NCI-H226 (cell line): ENCODE data around the gene KMT5B.

Experiments used
- DNase-seq: peaks from one replicate; pipeline ENCODE4 v3.0.0-alpha.2; 2015

KMT5B gene

DNA sequence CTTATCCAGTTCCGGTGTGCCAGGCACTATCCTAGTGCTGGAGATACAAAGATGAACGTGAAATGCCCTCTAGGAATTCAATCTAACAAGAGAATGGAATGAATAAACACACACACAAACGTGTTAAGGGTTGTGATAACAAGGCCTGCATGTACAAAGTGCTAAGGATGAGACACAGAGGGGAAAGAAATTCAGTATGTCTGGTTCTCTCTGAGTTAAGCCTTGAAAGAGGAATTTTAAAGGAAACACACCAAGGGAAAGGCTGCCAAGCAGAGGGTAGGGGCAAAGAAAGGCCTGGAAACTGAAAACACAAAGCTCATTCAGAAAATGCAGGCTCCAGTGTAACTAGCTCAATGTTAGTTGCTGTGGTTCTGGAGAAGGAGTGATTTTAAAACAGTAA, 96.1 kb downstream of the KMT5B start:
- DNase-seq, result no peak

GRCh38 chr11:68116126-68116525, 97.0 kb downstream of the KMT5B start:
- no peak for DNase-seq

DNA sequence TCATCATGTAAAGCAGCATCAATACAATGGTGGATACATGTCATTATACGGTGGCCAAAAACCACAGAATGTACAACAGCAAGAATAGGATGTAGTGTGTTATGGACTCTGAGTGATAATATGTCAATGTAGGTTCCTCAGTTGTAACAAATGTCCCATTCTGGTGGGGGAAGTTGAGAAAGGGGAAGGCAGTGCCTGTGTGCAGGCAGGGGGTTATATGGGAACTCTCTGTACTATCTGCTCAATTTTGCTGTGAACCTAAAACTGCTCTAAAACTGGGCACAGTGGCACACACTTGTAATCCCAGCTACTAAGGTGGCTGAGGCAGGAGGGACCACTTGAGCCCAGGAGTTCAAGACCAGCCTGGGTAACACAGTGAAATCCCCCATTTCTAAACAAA, 97.8 kb downstream of the KMT5B start:
- no peak for DNase-seq

DNA sequence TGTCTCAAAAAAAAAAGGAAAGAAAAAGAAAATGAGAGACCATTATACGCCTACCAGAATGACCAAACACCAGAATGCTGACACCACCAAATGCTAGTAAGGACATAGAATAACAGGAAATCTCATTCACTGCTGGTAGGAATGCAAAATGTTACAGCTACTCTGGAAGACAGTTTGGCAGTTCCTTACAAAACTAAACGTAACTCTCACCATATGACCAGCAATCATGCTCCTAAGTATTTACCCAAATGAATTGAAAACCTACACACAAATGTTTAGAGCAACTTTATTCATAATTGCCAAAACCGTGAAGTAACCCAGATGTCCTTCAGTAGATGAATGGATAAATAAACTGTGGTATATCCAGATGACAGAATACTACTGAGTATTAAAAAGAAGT, 99.1 kb downstream of the KMT5B start:
- DNase-seq, result no peak

GRCh38 chr11:68107689-68108088, 105.4 kb downstream of the KMT5B start:
- no peak for DNase-seq

DNA sequence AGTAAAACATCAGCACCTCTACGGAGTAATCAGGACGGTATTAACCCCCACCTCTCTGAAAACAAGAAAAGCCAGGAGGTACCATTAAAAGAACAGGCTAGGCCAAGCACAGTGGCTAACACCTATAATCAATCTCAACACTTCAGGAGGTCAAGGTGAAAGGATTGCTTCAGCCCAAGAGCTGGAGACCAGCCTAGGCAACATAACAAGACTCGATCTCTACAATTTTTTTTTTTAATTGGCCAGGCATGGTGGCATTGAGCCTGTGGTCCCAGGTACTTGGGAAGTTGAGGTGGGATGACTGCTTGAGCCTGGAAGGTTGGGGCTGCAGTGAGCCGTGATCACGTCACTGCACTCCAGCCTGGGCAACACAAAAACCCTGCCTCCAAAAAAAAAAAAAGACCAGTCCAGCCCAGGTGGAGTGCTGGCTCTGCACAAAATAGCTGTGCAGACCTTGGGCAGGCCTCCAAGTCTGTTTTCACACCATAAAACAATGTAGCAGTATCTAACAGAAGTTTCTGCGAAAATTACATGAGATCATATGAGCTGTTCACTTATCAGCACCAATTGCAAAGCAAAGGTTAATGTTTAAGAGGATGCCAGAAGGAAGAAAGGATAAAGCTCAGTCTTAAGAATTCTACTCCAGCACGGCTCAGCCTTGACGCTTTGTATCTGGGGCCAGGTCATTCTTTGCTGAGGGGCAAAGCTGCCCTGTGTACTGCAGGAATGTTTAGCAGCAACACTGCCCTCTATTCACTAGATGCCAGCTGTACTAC, 106.7 kb downstream of the KMT5B start:
- DNase-seq, result peak; percentile 27
